Measurements from ENCODE around the gene ZSCAN4.

DNA sequence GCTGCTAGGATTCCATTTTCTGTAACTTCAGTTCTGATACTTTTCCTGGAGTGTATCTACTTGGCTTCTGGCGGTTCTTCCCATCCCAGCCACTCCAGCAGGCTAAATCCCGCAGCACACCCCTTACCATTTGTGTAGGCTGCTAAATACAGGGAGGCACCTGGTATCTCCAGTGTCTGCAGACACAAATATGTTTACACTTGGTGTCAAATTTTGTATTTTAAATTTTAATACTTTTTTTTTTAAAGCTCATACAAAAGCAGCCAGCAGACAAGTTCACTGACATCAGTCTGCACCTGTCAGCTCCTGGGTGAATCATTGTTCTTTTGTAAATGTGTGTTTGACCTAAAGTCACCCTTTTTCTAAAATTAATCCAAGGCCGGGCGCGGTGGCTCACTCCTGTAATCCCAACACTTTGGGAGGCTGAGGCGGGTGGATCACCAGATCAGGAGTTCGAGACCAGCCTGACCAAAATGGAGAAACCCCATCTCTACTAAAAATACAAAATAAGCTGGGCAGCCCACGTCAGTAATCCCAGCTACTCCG, 3.4 kb upstream of the ZSCAN4 start:
- TF ChIP-seq, protein P1, sequence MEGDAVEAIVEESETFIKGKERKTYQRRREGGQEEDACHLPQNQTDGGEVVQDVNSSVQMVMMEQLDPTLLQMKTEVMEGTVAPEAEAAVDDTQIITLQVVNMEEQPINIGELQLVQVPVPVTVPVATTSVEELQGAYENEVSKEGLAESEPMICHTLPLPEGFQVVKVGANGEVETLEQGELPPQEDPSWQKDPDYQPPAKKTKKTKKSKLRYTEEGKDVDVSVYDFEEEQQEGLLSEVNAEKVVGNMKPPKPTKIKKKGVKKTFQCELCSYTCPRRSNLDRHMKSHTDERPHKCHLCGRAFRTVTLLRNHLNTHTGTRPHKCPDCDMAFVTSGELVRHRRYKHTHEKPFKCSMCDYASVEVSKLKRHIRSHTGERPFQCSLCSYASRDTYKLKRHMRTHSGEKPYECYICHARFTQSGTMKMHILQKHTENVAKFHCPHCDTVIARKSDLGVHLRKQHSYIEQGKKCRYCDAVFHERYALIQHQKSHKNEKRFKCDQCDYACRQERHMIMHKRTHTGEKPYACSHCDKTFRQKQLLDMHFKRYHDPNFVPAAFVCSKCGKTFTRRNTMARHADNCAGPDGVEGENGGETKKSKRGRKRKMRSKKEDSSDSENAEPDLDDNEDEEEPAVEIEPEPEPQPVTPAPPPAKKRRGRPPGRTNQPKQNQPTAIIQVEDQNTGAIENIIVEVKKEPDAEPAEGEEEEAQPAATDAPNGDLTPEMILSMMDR (IDR thresholded peaks at IDR 0.05), result no peak
- no peak for TF ChIP-seq POLR2A (IDR thresholded peaks at IDR 0.05)

Measured in heart left ventricle (tissue), 13 donors.